ENCODE data around the gene PLEKHM3.
A peak's percentile ranks its signal among the peaks of the same experiment; 100 is the strongest.

Gene PLEKHM3

DNA sequence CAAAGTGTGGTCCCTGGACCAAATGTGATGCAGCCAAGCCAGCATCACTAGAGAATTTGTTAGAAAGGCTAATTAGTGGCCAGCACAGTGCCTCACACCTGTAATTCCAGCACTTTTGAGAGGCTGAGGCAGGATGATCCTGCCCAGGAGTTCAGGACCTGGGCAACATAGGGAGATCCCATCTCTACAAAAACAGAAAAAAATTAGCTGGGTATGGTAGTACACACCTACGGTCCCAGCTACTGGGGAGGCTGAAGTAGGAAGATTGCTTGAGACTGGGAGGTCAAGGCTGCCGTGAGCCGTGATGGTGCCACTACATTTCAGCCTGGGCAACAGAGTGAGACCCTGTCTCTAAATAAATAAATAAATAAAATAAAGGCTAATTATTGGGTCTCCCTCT, 185.8 kb downstream of the PLEKHM3 start:
- TF ChIP-seq YY1 (IDR thresholded peaks at IDR 0.05; ENCODE audit: low read depth) (no peak), EGR1 (IDR thresholded peaks at IDR 0.05) (no peak), NFIC (IDR thresholded peaks at IDR 0.05) (no peak)

DNA sequence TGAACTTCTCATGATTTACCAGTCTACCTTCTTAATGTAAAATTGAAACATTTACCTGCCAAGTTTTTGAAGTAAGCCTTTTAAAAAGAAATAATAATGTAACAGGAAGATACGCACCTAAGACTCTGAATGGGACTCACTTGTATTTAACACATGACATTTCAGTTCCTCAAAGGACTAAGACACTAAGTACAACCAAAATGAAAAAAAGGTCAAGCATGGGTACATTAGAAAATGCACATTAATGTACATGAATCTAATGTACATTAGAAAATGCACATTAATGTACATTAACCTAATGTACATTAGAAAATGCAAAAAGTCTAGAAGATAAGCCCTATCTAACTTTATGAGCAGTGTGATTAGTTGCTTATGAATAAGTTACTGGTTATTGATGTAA, 186.3 kb downstream of the PLEKHM3 start:
- TF ChIP-seq CREB1 (IDR thresholded peaks at IDR 0.05; ENCODE audit: low read depth) = no peak
- TF ChIP-seq FOXM1 (IDR thresholded peaks at IDR 0.05; ENCODE audit: borderline replicate concordance, low read depth) = no peak
- no peak for TF ChIP-seq YY1 (IDR thresholded peaks at IDR 0.05; ENCODE audit: low read depth)
- no peak for TF ChIP-seq ZBTB7A (IDR thresholded peaks at IDR 0.05; ENCODE audit: low read depth)
- no peak for TF ChIP-seq CEBPB (IDR thresholded peaks at IDR 0.05)
- TF ChIP-seq TEAD4 (IDR thresholded peaks at IDR 0.05) = no peak
- TF ChIP-seq, protein P1, sequence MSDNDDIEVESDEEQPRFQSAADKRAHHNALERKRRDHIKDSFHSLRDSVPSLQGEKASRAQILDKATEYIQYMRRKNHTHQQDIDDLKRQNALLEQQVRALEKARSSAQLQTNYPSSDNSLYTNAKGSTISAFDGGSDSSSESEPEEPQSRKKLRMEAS (IDR thresholded peaks at IDR 0.05) = no peak
- TF ChIP-seq EP300 (IDR thresholded peaks at IDR 0.05; ENCODE audit: borderline replicate concordance) = no peak
- no peak for TF ChIP-seq RAD21 (IDR thresholded peaks at IDR 0.05; ENCODE audit: low read depth)
- TF ChIP-seq, protein P2, sequence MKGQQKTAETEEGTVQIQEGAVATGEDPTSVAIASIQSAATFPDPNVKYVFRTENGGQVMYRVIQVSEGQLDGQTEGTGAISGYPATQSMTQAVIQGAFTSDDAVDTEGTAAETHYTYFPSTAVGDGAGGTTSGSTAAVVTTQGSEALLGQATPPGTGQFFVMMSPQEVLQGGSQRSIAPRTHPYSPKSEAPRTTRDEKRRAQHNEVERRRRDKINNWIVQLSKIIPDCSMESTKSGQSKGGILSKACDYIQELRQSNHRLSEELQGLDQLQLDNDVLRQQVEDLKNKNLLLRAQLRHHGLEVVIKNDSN (IDR thresholded peaks at IDR 0.05) = no peak
- TF ChIP-seq, protein P3, sequence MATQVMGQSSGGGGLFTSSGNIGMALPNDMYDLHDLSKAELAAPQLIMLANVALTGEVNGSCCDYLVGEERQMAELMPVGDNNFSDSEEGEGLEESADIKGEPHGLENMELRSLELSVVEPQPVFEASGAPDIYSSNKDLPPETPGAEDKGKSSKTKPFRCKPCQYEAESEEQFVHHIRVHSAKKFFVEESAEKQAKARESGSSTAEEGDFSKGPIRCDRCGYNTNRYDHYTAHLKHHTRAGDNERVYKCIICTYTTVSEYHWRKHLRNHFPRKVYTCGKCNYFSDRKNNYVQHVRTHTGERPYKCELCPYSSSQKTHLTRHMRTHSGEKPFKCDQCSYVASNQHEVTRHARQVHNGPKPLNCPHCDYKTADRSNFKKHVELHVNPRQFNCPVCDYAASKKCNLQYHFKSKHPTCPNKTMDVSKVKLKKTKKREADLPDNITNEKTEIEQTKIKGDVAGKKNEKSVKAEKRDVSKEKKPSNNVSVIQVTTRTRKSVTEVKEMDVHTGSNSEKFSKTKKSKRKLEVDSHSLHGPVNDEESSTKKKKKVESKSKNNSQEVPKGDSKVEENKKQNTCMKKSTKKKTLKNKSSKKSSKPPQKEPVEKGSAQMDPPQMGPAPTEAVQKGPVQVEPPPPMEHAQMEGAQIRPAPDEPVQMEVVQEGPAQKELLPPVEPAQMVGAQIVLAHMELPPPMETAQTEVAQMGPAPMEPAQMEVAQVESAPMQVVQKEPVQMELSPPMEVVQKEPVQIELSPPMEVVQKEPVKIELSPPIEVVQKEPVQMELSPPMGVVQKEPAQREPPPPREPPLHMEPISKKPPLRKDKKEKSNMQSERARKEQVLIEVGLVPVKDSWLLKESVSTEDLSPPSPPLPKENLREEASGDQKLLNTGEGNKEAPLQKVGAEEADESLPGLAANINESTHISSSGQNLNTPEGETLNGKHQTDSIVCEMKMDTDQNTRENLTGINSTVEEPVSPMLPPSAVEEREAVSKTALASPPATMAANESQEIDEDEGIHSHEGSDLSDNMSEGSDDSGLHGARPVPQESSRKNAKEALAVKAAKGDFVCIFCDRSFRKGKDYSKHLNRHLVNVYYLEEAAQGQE (IDR thresholded peaks at IDR 0.05; ENCODE audit: low read depth) = no peak
- no peak for TF ChIP-seq TAF1 (IDR thresholded peaks at IDR 0.05; ENCODE audit: low read depth)

DNA sequence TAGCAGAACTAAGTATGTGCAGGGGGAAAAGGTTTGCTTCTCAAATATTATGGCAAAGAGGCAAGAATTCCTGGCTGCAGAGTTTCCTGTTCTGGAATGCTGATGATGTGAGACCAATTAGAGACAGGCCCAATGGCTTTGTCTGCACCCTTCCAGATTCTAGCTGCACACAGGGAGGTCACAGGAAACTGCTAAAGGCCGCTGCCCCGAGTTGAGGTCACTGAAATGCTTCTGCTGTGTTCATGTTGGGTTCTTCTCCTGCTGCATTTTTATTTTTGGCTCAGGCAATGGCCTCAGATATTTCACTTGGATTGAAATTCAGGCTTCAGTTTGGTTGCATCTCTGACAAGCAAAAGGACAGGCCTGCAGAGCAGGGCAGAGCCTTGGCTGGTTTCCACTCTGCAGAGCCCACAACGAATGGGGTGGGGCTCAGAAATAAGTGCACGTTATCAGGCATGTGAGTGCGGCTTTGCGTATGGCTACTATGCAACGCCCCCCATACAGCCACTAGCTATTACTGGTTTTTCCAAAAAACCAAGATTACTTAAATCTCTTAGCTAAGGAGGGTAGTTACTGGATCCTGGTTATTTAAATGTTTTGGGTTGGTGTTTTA, 188.7 kb downstream of the PLEKHM3 start:
- TF ChIP-seq TCF12 (IDR thresholded peaks at IDR 0.05; ENCODE audit: low read depth) = 0 out of 2 replicates have a peak, but pooled peaks have one; percentile 25
- no peak for TF ChIP-seq FOXM1 (IDR thresholded peaks at IDR 0.05; ENCODE audit: borderline replicate concordance, low read depth)
- TF ChIP-seq TEAD4 (IDR thresholded peaks at IDR 0.05) = peak; percentile 42
- no peak for TF ChIP-seq NFIC (IDR thresholded peaks at IDR 0.05)

DNA sequence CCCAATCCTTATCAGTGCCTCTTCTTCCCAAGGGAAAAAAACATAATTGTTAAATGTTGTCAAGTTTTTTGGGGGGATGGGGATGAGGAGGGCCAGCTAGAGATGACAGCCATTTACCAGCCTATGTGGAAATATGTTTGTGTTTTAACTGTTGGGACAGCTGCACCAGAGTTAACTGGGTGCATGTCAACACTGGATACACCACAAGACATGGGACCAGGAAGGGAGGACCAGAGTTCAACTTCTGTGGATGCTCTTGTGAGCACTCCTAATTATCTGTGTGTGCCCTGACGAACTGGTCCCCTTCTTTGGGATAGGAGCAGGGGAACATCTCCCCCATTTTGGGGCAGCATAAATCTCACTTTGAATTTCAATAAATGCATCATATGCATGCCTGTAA, 189.5 kb downstream of the PLEKHM3 start:
- no peak for TF ChIP-seq ZBTB7A (IDR thresholded peaks at IDR 0.05; ENCODE audit: low read depth)

DNA sequence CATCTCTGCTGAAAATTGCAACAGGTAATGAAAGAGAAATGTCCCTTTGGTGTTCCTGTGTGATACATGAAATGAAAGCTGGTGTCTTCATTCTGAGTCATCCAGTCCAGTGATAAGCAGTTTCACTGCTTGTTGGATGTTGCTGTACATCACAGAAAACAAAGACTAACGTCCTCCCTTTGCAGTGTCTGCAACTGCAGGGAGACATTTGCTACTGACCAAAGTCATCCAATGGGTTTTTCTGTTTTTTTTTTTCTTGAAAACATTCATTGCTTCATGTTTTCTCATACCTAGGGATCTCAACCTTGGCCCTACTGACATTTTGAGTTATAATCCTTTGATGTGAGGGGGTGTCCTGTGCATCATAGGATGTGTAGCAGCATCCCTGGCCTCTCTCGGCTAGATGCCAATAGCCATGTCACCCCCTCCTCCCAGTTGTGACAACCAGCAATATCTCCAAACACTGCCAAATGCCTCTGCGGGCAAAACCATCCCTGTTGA, 192.0 kb downstream of the PLEKHM3 start:
- TF ChIP-seq RAD21 (IDR thresholded peaks at IDR 0.05; ENCODE audit: low read depth) (no peak), FOXM1 (IDR thresholded peaks at IDR 0.05; ENCODE audit: borderline replicate concordance, low read depth) (no peak)

DNA sequence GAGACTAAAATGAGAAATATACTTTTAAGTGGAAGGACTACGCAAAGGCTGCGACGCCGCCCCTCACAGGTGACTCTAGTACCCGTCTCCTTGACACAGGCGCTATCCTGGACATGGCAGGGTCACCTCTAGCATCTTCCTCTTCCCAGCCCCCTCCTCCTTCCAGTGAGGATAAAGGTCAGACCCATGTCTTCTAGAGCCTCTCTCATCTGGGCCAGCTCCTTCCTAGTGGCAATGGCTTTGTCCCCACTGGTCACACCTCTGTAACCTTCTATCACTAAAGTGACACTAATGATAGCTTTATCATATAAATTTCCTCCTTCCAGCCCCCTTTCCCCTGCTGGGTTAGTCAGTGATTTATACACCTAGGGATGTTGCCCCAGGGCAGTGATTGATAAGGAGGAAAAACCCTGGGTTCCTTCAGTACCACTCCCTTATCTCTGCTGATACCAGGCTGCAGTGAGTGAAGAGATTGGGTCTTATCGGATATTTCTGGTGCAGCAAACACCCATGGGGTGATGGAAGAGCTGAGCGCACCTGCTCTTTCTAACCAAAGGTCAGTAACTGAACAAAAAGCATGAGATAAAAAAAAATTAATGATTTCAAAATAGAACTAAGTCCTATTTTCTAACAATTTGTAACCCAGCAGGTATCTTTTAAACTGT, 193.6 kb downstream of the PLEKHM3 start:
- no peak for TF ChIP-seq NFIC (IDR thresholded peaks at IDR 0.05)
- no peak for TF ChIP-seq RAD21 (IDR thresholded peaks at IDR 0.05; ENCODE audit: low read depth)
- TF ChIP-seq ZBTB7A (IDR thresholded peaks at IDR 0.05; ENCODE audit: low read depth) = no peak
- no peak for TF ChIP-seq YY1 (IDR thresholded peaks at IDR 0.05; ENCODE audit: low read depth)
- TF ChIP-seq TEAD4 (IDR thresholded peaks at IDR 0.05) = no peak
- TF ChIP-seq EP300 (IDR thresholded peaks at IDR 0.05; ENCODE audit: borderline replicate concordance) = no peak
- TF ChIP-seq CREB1 (IDR thresholded peaks at IDR 0.05; ENCODE audit: low read depth) = no peak
- TF ChIP-seq TCF12 (IDR thresholded peaks at IDR 0.05; ENCODE audit: low read depth) = no peak
- no peak for TF ChIP-seq FOXM1 (IDR thresholded peaks at IDR 0.05; ENCODE audit: borderline replicate concordance, low read depth)
- TF ChIP-seq TAF1 (IDR thresholded peaks at IDR 0.05; ENCODE audit: low read depth) = no peak

DNA sequence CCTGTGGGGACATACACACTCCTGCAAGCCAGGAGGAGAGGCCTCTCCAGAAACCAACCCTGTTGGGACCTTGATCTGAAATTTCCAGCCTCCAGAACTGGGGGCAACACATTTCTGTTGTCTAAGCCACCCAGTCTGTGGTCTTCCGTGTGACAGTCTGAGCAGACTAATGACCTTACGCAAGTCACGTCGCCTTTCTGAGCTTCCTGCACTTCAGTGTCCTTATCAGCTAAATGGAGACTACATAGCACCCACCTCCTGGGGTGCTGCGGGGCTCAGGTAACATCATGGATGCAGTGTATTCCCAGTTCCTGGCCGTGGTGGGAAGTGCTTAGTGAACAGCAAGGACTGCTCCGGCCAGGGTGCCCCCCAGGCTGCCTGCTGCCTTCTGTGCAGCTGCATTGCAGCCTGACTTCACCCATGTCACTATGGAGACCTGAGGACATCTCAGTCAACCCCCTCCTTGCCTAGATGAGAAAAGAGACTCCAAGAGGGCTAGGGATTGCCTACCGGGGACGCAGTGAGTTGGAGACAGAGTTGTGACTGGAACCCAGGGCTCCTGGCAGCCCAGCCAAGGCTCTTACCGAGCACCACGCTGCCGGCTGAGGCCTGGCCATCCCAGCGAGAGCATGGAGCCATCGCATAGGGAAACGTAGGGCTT, 194.4 kb downstream of the PLEKHM3 start:
- TF ChIP-seq YY1 (IDR thresholded peaks at IDR 0.05; ENCODE audit: low read depth) (no peak), EP300 (IDR thresholded peaks at IDR 0.05; ENCODE audit: borderline replicate concordance) (no peak), RAD21 (IDR thresholded peaks at IDR 0.05; ENCODE audit: low read depth) (no peak), NFIC (IDR thresholded peaks at IDR 0.05) (no peak), TEAD4 (IDR thresholded peaks at IDR 0.05) (no peak), EGR1 (IDR thresholded peaks at IDR 0.05) (no peak), TAF1 (IDR thresholded peaks at IDR 0.05; ENCODE audit: low read depth) (no peak)
- TF ChIP-seq, protein P2 (IDR thresholded peaks at IDR 0.05) = no peak
- TF ChIP-seq, protein P3 (IDR thresholded peaks at IDR 0.05; ENCODE audit: low read depth) = no peak
